Measurements from ENCODE around the gene LRP8.
A peak's percentile ranks its signal among the peaks of the same experiment; 100 is the strongest.

Gene LRP8

DNA sequence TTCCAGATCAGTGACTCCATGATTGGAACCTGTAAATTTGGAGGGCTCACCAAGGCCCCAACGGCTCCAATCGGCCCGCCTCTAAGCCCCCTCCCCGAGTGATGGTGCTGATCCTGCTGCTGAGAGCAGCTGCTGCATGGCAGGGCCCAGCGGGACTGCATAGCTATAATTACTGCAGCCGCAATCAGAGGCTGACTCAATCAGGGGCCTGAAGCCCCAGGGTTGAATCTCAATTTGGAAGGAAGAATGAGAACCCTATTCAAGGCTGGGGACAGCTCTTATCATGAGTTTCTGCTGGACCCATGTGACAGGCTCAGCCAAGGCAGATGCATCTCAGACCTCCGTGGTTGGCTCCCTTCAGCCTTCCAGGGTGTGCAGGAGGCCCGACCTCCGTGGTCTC lies 46.7 kb downstream of the LRP8 start:
- no peak overlapping the region for H3K4me3 ChIP-seq (ENCODE audit: low read length)
- TF ChIP-seq, protein P1, sequence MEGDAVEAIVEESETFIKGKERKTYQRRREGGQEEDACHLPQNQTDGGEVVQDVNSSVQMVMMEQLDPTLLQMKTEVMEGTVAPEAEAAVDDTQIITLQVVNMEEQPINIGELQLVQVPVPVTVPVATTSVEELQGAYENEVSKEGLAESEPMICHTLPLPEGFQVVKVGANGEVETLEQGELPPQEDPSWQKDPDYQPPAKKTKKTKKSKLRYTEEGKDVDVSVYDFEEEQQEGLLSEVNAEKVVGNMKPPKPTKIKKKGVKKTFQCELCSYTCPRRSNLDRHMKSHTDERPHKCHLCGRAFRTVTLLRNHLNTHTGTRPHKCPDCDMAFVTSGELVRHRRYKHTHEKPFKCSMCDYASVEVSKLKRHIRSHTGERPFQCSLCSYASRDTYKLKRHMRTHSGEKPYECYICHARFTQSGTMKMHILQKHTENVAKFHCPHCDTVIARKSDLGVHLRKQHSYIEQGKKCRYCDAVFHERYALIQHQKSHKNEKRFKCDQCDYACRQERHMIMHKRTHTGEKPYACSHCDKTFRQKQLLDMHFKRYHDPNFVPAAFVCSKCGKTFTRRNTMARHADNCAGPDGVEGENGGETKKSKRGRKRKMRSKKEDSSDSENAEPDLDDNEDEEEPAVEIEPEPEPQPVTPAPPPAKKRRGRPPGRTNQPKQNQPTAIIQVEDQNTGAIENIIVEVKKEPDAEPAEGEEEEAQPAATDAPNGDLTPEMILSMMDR (conservative IDR thresholded peaks at IDR 0.05; ENCODE audit: low read length), result no peak
- DNase-seq (ENCODE audit: low read depth), result no peak

DNA sequence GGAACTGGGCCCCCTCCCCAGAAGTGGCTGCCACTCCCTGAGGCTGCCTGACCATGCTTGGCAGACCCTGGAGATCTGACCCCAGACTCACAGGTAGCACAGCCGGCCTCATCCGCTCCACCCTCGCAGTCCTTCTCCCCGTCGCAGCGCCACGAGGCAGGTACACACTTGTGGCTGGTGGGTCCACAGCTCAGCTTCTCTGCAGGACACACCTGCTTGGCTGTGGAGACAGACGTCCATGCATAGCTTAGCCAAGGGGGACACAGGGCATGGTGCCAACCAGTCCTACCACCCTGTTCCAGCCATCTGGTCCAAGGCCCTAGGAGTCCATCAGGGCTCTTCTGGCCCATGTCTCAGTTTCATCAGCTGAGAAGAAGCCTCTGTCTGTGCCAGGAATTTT lies 47.4 kb downstream of the LRP8 start:
- no peak overlapping the region for H3K4me3 ChIP-seq (ENCODE audit: low read length)
- no peak for DNase-seq (ENCODE audit: low read depth)
- TF ChIP-seq, protein P1 (conservative IDR thresholded peaks at IDR 0.05; ENCODE audit: low read length), result no peak

DNA sequence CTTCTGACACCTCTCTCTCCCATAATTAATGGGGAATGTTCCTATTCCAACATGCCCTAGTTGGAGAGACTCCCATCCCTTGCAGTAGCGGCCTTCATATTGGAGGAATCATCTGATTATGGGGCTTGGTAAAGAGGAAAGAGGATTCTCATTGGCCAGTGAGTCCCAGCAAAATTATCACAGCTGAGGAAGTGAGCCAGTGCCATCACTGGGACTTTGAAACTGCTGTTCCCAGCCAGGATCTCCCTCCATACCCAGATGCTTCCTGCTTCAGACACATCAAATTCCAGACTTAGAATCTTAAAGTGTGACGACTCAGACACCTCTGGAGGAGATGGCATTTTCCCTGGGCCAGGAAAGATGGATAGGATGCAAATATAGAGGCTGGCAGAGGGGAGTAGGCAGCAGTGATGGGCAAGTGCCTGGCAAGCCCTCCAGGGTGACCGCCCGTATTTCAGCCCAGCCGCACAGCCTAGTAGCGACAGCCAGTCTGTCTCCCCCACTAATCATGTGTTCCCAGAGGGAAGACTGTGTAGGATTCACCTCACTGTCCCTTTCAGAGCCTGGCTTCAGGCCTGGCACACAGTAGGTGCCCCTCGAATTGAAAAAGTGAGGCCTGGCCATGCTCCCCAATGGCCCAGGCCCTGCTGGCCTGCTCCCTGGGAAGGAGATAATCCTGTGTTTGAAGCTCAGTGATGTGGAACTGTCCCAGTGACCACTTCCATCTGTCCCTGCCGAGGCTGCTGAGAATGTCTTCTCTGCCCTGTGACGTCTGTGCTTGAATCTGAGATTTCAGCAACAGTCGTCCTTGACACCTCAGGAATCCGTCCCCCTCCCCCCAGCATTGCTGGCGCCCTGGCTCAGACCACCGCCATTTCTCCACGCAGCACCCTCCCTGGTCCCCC lies 48.3 kb downstream of the LRP8 start:
- TF ChIP-seq, protein P1 (conservative IDR thresholded peaks at IDR 0.05; ENCODE audit: low read length), result no peak

DNA sequence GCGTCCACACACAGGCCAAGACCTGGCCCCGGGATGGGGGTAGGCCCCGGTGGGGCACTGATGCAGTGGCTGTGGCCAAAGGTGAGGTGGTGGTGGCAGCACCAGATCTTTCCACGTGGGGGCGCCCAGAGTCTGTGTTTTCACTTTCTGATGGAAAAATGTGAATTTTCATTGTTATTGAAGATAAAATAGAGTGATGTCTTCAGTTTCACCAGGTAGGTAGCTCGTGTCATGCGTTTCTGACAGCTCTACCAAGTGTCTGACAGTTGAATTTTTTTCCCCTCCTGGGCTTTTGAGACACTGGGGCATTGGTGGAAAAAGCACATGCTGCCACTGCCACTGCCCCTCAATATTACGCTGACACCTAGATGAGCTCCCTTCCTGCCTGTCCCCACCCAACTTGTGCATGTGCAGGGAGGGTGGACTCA lies 49.6 kb downstream of the LRP8 start:
- TF ChIP-seq, protein P1 (conservative IDR thresholded peaks at IDR 0.05; ENCODE audit: low read length), result peak; percentile 85
- DNase-seq (ENCODE audit: low read depth), result no peak

More for the DNA sequence above, 48.3 kb downstream of the LRP8 start:
- no peak overlapping the region for H3K4me3 ChIP-seq (ENCODE audit: low read length)
- no peak for DNase-seq (ENCODE audit: low read depth)

DNA sequence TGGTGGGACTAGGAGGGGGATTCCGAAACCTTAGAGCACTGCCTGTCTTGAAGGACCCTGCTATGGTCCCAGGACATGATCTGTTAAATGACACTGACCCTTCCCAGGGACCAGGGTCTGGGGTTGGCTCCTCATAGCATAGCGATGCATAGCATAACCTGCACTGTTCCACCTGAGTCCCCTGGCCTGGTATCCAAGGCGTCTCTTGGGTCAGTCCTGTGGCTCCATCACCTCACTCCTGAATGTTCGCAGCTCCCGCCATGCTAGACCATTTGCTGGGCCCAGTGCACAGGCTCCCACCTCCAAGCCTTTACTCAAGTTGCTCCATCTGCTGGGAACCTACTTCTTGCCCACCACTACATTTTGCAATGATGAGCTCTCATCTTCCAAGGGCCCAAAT lies 50.5 kb downstream of the LRP8 start:
- TF ChIP-seq, protein P1 (conservative IDR thresholded peaks at IDR 0.05; ENCODE audit: low read length), result no peak
- H3K4me3 ChIP-seq (ENCODE audit: low read length), result no peak overlapping the region
- no peak for DNase-seq (ENCODE audit: low read depth)

More for the DNA sequence above, 49.6 kb downstream of the LRP8 start:
- no peak overlapping the region for H3K4me3 ChIP-seq (ENCODE audit: low read length)

DNA sequence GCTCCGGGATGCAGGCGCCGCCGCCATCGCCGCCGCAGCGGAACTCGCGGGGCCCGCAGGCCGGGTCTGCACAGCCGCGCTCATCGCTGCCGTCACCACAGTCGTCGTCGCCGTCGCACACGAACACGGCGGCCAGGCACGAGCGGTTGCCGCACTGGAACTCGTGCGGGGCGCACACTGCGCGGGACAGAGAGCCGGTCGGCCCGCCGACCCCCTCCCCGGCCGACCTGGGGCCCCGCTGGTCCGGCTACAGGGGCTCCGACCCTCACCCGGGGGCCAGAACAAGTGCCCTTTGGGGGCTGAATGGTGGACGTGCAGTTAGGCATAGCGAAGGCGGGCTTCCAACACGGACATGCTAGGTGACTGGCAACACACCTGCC lies 51.0 kb downstream of the LRP8 start:
- DNase-seq (ENCODE audit: low read depth), result no peak
- TF ChIP-seq, protein P1 (conservative IDR thresholded peaks at IDR 0.05; ENCODE audit: low read length), result no peak
- H3K4me3 ChIP-seq (ENCODE audit: low read length), result no peak overlapping the region

Data from AG10803 (cell line).